Mucosa of stomach (tissue), 1 donor: ENCODE data around the gene ANGPTL3.
"Not testable (repeated sequence)": the region's sequence is repeated elsewhere in the genome, so short reads cannot be mapped to it uniquely, and the experiment has no call there.

Source experiments
- H3K27me3 ChIP-seq: one replicate; pipeline ENCODE4 v1.7.0; 2013; ENCODE audit warnings: mild to moderate bottlenecking, low read length; ENCODE audit not compliant: control insufficient read depth, insufficient read depth
- H3K36me3 ChIP-seq: one replicate; pipeline ENCODE4 v1.7.0; 2013; ENCODE audit warnings: low read length; ENCODE audit not compliant: control insufficient read depth, insufficient read depth
- H3K4me1 ChIP-seq: one replicate; pipeline ENCODE4 v1.7.0; 2013; ENCODE audit warnings: mild to moderate bottlenecking, low read length; ENCODE audit not compliant: control insufficient read depth, insufficient read depth
- H3K4me3 ChIP-seq: one replicate; pipeline ENCODE4 v1.7.0; 2013; ENCODE audit warnings: low read length
- H3K9ac ChIP-seq: one replicate; pipeline ENCODE4 v1.7.0; 2013; ENCODE audit warnings: mild to moderate bottlenecking, low read length, moderate library complexity
- H3K9me3 ChIP-seq: one replicate; pipeline ENCODE4 v1.7.0; 2013; ENCODE audit warnings: mild to moderate bottlenecking, low read length, moderate library complexity; ENCODE audit not compliant: control insufficient read depth
- donor health status: Pancreatic carcinoma.

ANGPTL3 gene

DNA sequence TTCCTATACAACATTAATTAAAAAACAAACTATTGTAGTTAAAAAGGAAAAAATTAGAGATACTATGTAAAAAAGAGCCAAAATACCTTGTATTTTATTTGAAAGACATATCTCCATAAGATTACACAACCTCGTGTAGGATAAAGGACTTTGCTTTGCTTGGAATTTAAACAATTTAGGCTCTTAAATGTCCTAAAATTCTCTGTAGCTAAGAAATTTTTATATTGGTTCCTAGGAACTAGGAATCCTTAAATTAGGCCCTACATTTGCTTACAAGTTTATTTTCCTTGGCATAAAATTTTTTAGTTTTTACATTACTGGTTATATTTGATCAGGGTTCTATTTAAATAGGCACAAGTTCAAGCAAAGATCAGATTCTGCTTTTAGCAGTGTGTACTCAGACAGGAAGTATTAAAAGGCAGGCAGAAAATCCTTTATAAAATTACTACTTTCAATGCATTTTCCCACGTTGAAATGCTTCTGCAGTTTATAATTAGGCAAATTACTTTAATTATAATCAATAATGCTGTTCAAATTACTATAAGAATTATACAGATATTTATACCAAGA, 3.4 kb upstream of the ANGPTL3 start:
- no peak overlapping the region for H3K4me3 ChIP-seq
- no peaks in the 10 kb centered on the region for H3K36me3 ChIP-seq
- no peak overlapping the region for H3K9ac ChIP-seq
- no peaks in the 10 kb centered on the region for H3K4me1 ChIP-seq
- no peaks in the 10 kb centered on the region for H3K27me3 ChIP-seq
- H3K9me3 ChIP-seq: no peaks in the 10 kb centered on the region

DNA sequence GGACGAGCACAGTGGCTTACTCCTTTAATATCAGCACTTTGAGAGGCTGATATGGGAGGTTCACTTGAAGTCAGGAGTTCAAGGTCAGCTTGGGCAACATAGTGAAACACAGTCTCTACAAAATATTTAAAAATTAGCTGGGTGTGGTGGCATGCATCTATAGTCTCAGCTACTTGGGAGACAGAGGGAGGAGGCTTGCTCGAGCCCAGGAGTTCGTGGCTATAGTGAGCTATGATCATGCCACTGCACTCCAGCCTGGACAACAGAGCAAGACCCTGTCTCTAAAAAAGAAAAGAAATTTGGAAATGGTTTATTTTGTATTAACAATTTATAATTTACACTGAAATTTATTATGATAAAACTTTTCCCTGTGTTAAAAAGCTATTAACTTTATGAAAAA, 1.7 kb upstream of the ANGPTL3 start:
- no peak overlapping the region for H3K9ac ChIP-seq
- H3K27me3 ChIP-seq: no peaks in the 10 kb centered on the region

DNA sequence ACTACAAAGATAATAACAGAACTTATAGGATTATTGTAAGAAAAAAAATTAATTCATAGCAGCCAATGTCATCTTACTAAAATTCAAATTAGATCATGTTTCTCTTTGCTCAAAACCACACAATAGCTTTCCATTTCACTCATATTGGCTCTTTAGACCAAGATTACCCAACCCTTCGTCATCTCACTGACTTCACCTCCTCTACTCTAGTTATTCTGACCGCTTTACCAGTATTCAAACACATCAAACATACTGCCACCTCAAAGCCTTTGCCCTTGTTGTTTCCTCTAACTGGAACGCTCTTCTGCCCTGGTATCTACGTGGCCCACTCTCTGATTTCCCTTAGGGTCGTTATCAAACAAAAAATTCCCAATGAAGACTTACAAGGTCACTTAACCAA, 1.7 kb downstream of the ANGPTL3 start:
- H3K4me1 ChIP-seq: no peaks in the 10 kb centered on the region
- H3K9me3 ChIP-seq: no peaks in the 10 kb centered on the region
- no peaks in the 10 kb centered on the region for H3K36me3 ChIP-seq
- no peaks in the 10 kb centered on the region for H3K27me3 ChIP-seq
- H3K9ac ChIP-seq: no peak overlapping the region
- no peak overlapping the region for H3K4me3 ChIP-seq

More for the DNA sequence above, 1.7 kb upstream of the ANGPTL3 start:
- Histone ChIP-seq H3K4me1 (no peaks in the 10 kb centered on the region), H3K4me3 (no peak overlapping the region), H3K36me3 (no peaks in the 10 kb centered on the region), H3K9me3 (no peaks in the 10 kb centered on the region)

DNA sequence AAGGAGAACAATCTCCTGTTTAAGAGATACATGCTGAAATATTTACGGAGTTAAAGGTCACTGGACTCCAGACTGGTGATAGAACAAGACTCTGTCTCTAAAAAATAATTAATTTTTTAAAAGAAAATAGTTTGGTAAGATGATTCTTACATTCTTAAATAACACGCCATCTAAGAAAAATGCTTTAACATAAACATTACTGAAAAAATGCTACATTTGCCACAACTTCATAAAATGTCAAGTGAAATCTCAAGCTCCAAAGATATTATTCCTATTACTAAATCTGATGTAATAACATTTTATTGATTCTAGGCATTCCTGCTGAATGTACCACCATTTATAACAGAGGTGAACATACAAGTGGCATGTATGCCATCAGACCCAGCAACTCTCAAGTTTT, 4.1 kb downstream of the ANGPTL3 start:
- H3K4me3 ChIP-seq: no peak overlapping the region
- H3K9me3 ChIP-seq: no peaks in the 10 kb centered on the region
- H3K36me3 ChIP-seq: no peaks in the 10 kb centered on the region
- H3K9ac ChIP-seq: no peak overlapping the region
- H3K27me3 ChIP-seq: no peaks in the 10 kb centered on the region
- no peaks in the 10 kb centered on the region for H3K4me1 ChIP-seq

DNA sequence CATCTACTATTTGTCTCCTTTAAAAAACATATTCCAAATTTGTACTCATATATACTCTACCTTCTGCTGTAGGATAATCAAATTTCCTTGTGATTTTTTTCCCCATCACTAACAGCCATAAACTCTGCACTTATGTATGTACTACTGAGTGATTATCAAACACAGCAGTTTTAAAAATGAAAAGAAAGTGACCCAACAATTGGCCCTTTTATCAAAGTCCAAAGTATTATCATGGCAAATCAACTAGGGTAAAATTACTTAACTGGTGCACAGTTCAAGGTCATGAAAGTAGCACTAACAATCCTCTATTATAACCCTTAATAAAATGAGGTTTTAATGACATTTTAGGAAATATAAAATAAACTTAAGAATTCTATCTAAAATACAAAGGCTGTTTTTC, 11.6 kb downstream of the ANGPTL3 start:
- Histone ChIP-seq H3K4me1 (no peaks in the 10 kb centered on the region), H3K9ac (no peak overlapping the region), H3K9me3 (no peaks in the 10 kb centered on the region), H3K4me3 (no peak overlapping the region), H3K36me3 (no peaks in the 10 kb centered on the region), H3K27me3 (no peaks in the 10 kb centered on the region)

DNA sequence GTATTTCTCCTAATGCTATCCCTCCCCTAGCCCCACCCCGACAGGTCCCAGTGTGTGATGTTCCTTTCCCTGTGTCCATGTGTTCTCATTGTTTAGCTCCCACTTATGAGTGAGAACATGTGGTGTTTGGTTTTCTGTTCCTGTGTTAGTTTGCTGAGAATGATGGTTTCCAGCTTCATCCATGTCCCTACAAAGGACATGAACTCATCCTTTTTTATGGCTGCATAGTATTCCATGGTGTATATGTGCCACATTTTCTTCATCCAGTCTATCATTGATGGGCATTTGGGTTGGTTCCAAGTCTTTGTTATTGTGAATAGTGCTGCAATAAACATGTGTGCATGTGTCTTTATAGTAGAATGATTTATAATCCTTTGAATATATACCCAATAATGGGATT, 13.3 kb downstream of the ANGPTL3 start:
- H3K9ac ChIP-seq, H3K9me3 ChIP-seq, H3K4me1 ChIP-seq, H3K4me3 ChIP-seq, H3K27me3 ChIP-seq, H3K36me3 ChIP-seq: not testable (repeated sequence)

DNA sequence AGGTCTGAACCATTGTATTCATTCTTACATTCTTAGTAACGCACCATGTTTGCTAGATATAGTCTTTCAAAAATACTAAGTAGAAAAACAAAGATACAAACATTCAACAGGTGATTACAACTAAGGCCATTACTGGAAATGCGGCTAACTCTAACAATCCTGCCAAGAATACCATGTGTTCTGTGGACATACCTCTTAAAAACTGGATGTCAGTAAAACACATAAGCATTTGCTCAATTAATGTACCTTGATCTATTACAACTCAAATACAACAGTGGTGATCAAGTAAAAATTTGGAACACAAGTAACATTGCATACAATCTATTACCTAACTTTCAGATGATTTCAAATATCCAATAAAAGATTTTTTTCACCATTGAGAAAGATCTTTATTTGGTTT, 15.4 kb downstream of the ANGPTL3 start:
- Histone ChIP-seq H3K4me1 (no peaks in the 10 kb centered on the region), H3K4me3 (no peak overlapping the region), H3K36me3 (no peaks in the 10 kb centered on the region), H3K9ac (no peak overlapping the region), H3K27me3 (no peaks in the 10 kb centered on the region), H3K9me3 (no peaks in the 10 kb centered on the region)

DNA sequence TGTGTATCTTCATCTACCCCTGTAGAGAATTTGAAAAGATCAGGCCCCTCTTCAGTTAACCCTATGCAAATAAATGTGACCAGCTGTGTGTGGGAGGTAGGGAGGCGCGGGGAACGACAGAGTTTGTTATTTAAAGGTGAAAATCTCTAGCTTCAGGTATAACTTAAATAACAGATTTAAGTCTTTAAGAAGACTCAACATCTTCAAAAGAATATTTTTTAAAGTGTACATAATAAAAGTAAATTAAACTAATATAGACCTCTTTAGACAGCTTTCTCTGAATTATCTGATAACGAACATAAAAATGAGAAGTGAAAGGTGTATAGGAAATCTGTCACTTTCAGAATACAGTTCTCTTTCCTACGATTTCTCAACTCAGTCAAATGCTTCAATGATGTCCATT, 16.0 kb downstream of the ANGPTL3 start:
- no peak overlapping the region for H3K4me3 ChIP-seq
- H3K27me3 ChIP-seq: no peaks in the 10 kb centered on the region
- H3K4me1 ChIP-seq: no peaks in the 10 kb centered on the region
- H3K9me3 ChIP-seq: no peaks in the 10 kb centered on the region
- H3K9ac ChIP-seq: no peak overlapping the region
- no peaks in the 10 kb centered on the region for H3K36me3 ChIP-seq

DNA sequence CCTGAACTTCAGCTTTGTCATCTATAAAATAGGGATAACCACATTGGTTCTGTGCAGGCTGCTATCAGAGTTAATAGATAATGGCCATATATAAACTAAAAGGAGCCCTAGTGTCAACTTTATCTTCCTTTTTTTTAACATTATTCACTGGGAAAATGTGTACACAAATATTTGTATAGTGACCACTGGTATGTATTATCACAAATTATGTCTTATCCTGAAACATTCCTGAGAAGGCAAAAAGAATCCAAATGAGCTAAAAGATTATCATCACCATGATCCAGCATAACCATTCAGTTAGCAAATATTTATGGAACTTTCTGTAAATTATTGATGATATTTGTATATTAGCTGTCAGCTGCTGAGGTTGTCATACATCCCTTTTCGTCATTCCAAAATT, 16.6 kb downstream of the ANGPTL3 start:
- H3K36me3 ChIP-seq: no peaks in the 10 kb centered on the region
- no peaks in the 10 kb centered on the region for H3K27me3 ChIP-seq
- no peak overlapping the region for H3K9ac ChIP-seq
- no peaks in the 10 kb centered on the region for H3K9me3 ChIP-seq
- no peak overlapping the region for H3K4me3 ChIP-seq
- no peaks in the 10 kb centered on the region for H3K4me1 ChIP-seq

DNA sequence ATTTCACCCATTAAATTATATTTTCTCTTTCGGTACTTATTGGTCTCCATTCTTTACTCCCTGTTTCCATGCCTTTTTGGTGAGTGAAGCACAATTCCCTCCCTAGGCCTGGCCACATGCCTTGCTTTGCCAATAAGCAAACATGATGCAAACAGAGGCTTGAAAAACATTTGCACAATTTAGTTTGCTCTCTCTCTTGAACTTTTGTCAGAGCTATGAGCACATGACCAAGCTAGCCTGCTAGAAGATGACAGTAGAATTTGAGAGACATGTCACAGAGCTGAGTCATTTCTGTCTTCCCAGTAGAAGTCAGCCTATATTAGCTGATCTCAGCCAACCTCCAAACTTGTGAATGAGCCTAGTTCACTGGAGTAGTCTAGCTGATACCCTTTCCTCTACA, 24.6 kb downstream of the ANGPTL3 start:
- Histone ChIP-seq H3K9me3 (no peaks in the 10 kb centered on the region), H3K27me3 (no peaks in the 10 kb centered on the region), H3K36me3 (peaks cover 3% of the 10 kb centered on the region), H3K4me1 (no peaks in the 10 kb centered on the region), H3K9ac (no peak overlapping the region), H3K4me3 (no peak overlapping the region)

DNA sequence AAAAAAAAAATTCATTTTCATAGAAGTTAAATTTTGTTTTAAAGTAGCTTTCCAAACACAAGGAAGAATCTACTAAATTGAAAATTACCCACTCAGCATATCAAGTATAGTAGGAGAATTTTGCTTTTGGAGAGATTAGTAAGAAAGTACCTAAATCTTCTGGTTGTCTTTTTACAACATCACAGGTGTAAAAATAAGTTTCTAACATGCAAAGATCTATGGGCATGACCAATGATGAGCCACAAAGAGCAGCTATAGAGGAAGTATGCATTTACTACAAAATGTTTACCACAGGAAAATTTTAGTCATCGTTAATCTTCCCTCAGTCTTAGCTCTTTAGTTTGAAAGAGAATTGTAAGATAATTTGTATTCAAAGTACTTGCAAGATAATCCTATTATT, 28.1 kb downstream of the ANGPTL3 start:
- H3K4me1 ChIP-seq: no peaks in the 10 kb centered on the region
- H3K9ac ChIP-seq: no peak overlapping the region
- H3K4me3 ChIP-seq: no peak overlapping the region
- H3K27me3 ChIP-seq: no peaks in the 10 kb centered on the region
- peaks cover 3% of the 10 kb centered on the region for H3K36me3 ChIP-seq
- H3K9me3 ChIP-seq: no peaks in the 10 kb centered on the region

DNA sequence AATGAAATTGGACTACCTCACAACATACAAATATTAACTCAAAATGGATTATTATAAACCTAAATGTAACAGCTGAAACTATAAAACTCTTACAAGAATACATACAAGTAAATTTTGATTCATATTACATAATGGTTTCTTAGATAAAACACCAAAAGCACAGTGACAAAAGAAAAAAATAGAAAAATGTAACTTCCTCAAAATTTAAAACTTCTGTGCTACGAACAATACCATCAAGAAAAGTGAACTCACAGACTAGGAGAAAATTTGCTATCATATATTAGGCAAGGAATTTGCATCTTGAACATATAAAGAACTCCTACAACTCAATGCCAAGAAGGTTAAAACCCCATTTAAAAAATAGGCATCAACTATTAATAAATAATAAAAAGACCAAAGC, 31.2 kb downstream of the ANGPTL3 start:
- no peaks in the 10 kb centered on the region for H3K27me3 ChIP-seq
- no peak overlapping the region for H3K9ac ChIP-seq
- no peaks in the 10 kb centered on the region for H3K4me1 ChIP-seq
- no peaks in the 10 kb centered on the region for H3K9me3 ChIP-seq
- H3K4me3 ChIP-seq: no peak overlapping the region
- H3K36me3 ChIP-seq: peaks cover 5% of the 10 kb centered on the region

DNA sequence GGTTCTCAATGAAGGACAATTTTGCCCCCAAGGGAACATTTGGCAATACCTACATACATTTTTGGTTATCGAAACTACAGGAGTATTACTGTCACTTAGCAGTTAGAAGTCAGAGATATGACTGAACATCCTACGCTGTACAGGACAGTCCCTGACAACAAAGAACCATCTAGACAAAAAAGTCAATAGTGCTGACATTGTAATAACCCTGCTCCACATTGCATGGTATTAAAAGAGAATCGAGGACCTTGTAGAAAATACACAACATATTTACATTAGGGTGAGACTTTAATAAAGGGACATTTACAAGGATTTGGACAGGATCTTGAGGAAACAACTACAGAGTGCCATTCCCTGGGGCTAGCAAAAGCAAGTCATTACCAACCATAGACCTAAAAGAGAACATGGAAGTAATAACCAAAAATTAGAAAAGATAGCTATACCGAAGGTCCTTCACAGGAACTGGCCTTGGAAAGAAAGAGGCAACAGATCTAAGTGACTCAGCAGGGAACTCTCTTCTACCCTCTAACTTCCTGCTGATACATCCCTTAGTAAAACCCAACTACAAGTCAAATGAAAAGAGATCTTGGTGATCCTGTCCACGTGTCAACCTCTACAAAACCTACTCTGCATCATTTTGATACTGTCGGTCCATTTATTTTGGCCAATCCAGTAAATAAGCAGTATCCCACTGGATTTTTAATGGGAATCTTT, 40.2 kb downstream of the ANGPTL3 start:
- H3K27me3 ChIP-seq: no peaks in the 10 kb centered on the region
- peaks cover 5% of the 10 kb centered on the region for H3K36me3 ChIP-seq
- no peaks in the 10 kb centered on the region for H3K9me3 ChIP-seq
- no peak overlapping the region for H3K4me3 ChIP-seq
- H3K4me1 ChIP-seq: no peaks in the 10 kb centered on the region
- H3K9ac ChIP-seq: no peak overlapping the region
